Measurements from ENCODE around the gene DGKZ. TPM values are rescaled to one million over a fixed set of nuclear protein-coding genes. Genes with fewer than 3 reads are reported as not detected.

The DGKZ gene
- polyA plus RNA-seq, 10 donors = 47.7 to 68.1 (median 57.1) TPM

DNA sequence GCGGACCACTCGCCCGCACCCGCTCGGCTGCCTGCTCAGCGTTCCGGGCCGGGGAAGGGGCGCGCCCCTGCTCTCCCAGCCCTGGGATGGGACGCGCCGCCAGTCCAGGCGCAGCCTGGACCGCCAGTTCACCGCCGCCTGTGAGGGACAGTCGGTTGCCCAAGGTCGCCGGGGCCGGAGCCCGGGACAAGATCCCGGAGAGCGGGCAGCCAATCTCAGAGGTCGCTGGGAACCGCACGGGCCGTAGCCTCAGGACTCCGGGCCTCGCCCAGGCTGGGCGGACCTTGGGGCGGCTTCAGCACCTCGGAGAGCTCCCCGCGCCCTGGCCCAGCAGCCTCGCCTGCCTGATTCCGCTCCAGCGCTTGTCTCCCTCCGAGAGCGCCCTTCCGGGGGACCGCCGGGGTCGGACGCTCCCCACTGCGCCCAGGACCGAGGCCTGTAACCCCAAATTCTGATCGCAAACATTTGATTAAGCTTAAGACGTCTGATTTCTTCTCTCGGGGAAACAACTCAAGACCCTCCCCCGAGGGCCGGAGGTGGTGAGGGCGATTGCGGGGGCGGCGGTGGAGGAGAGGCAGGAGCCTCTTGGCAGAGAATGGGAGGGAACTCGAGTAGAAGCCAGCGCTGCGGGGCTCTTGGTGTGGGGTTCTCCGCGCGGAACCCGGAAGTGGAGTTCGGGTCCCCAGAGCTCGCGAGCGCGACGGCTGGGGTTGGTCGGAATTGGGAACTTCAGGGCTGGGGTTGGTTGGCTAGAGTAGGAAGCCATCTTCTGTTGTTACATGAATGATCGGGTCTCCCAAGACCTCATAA lies 45.4 kb downstream of the DGKZ start:
- DNase-seq = peak; percentile 77 to 95 (median 91)

DNA sequence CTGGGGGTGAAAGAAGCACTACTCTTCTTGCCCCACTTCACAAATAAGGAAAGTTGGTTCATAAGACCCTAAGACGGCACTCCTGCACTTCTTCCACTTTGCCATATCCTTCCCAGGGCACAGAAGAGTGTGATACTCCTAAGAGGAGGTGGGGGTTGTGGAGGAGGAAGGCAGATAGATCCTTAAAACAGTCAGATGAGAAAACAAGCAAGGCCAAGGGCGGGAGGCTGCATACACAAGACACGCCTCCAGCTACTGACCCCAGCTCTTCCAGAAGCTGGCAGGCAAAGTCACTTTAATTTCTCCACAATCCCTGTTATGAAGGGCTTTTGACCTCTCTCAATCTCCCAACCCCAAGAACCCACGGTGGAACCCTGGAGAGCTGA lies 46.0 kb downstream of the DGKZ start:
- no peak for DNase-seq

DNA sequence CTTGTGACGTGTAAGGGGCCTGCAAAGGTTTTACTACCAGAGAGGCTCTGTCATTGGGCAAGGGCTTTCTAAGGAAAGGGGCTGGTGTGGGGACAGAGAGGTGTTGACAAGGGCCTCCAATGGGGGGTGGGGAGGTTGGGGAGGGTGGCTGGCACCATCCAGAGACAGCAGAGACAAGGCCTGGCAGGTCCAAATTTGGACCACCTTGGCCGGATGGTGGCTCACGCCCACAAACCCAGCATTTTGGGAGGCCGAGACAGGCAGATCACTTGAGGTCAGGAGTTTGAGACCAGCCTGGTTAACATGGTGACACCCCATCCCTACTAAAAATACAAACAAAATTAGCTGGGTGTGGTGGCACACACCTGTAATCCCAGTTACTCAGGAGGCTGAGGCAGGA lies 46.5 kb downstream of the DGKZ start:
- no peak for DNase-seq

DNA sequence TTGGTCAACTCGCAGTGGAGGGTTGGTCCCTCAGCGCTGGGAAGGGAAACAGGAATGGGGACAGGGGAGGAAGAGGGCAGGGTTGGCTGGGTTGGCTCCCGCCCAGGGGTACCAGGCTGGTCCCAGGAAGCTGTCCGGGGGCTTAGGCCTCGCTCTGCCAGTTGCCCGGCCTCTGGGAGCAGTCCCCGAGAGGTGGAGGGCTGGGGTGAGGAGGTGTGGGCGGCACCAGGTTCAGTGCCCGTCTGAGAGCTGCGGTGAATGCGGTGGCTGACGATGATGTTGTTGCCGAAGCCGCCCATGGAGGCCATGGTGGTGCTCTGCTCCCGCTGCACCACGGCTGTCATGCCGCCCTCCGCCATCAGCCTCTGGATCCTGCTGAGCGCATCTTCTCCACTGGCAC lies 50.3 kb downstream of the DGKZ start:
- DNase-seq = no peak

DNA sequence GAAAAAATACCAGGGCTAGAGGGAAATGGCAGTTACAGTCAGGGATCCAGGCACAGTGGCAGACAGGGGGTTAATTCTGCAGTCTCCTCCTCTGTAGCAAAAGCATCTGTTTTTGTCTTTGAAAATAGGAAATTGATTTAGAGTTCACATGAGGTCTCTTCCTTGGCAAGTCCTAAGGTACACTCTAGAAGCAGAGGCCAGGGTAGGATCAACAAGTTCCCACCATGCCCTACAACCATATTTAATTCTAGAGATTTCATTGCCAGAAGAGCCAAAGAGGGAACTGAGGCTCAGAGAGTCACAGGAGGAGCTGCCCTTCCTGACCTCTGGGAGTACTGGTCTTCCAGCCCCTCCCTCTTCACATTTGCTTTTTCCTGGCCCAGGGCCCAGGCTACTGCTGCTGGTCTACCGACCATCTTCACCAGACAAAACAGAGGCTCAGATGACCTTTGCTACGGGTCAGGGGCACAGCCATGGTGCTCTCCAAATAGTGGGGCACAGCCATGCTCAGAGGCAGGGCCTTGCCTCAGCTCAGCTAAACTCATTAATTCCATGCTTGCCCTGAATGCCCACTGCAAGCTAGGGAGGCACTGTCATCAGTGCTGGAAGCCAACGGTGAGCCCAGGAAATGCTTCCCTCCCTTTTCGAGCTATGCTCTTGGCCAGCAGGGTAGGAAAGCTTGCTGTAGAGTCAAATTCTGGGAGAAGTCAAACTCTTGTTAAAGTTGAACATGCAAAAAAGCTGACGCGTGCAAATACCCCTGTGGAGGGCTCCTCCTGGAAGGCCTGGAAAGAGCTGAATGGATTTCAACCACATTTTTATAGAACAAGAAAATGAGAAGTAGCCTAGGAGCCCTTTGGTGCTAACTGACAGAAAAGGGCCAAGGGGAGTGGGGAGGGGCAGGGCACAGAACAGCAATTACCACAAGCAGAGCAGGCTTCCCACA lies 56.0 kb downstream of the DGKZ start:
- peak in 1 of 3 donors; percentile 32 for DNase-seq

DNA sequence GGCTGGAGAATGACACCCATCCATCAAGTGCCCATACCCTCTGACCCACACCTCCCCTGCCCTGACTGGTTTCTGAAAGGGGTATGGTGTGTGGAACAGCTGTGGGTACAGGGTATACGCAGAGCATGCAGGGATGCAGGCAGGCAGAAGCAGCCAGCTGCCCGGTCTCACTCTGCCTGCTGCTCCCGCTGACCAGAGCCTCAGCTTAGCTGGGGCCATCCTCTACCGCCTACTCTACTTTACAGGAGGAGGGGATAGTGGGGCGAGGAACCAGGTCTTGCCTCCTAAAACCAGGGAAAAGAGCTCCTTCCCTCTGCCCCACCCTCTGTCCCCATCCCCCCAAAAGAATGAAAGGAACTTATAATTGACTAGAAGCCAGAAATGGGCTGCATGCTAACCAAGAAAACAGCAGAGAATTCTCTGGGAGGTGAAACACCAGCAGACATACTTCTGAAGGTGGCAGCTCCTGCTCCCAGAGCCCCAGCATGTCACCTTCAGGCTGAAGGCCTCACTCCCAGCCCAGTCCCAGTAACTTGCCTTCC lies 57.3 kb downstream of the DGKZ start:
- no peak for DNase-seq

DNA sequence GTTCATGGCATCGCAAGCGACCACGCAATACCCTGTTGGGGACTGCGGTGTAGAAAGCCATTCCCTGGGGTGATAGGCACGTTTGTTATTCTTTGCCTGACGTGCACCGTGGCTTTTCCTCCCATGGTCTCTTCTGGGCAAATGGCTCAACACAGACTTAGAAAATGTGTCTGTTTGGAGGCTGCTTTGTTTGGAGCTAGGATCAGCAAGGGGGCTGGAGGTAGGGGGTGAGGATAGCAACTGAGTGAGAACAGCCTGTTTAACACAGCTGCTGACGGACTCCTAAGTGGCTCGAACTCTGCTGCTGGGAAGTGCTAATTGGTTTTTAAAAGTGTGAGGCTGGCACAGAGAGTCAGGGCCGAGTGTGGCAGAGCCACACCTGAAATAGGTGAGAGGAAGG lies 60.4 kb downstream of the DGKZ start:
- no peak for DNase-seq

DNA sequence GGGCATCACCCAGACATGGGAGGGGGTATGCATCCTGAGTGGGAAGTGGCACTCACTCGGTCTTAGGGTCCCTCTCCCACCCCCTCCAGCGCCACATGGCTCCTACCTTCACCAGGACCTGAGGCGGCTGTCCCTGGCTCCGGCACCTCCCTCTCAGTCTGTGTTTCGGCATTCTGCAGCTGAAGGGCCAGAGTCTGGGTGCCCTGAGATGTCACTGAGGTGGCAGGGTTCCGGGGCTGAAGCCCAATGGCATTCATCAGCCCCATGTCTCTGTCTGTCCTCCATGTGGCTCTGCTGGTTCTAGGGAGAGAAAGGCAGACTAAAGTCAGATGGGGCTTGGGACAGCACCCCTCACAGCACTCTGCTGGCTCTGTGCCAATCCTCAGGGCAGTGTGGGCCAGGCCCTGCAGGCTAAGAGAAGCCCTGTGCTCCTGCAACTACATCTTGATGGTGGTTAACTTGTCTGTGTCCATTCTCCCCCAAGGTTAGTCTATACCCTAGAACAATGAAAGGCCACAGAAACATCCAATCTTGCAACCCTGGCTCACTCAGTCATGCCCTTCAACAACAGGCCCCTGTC lies 61.2 kb downstream of the DGKZ start:
- no peak for DNase-seq

DNA sequence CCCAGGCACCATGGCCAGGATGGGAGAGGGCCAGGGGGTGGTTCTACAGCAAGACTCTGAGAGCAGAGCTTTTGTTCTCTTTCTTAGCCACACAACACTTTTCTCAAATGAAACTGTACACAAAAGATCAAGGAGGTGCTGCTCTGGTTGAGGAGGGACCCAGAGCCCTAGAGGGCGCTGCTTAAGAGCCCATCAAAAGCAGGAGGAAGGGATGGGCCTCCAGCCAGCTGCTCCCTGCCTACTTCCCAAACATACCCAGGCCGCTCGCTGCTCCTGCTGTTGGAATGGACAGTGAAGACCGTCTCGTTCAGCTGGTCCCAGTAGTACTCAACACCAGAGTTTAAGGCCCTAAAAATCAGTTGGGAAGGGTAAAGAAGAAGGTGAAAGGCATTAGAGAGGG lies 62.8 kb downstream of the DGKZ start:
- no peak for DNase-seq

DNA sequence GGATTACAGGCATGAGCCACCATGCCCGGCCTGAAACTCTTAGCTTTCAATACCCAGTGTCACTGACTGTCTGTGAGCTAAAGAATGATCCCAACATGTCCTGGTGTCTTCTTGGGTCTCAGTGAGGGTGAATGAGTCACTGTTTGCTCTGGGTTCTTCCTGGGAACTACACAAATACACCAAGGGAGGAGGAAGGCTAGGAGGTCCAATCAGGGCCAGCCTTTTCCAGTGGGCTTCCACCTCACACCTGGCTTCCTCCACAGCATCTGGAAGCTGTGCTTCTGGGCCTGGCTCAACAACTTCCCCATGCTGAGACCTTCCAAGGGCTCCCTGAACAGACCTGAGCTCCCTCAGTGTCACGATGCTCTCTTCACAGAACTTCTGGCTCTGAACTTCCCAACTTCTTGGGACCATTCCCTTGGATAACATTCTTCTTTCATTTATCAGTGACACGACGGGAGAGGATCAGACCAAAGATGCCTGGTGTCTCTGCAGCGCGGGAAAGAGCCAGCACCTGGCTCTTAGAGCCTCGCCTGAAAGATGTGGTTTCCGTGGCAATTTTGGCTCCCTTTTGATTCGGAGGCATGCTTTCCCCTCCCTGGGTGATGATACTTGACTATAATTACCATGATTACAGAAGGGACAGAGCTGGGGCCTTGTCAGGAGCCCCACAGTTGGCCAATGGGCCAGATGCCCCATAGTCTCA lies 66.7 kb downstream of the DGKZ start:
- no peak for DNase-seq

DNA sequence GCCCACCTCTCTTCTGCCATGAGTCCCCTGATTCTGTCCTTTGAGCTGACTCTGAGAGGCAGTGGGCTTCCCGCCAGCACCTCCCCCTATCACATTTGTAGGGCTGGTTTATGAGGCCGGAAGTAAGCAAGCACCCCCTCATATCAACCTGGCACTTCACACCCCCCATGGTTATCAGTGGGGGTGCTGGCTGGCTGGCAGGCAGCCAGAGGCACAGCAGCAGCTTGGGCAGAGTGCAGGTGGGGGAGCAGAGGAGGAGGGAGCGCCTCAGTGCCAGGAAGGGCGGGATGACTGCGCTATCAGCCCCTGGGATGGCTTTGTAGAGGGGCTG lies 67.2 kb downstream of the DGKZ start:
- no peak for DNase-seq

DNA sequence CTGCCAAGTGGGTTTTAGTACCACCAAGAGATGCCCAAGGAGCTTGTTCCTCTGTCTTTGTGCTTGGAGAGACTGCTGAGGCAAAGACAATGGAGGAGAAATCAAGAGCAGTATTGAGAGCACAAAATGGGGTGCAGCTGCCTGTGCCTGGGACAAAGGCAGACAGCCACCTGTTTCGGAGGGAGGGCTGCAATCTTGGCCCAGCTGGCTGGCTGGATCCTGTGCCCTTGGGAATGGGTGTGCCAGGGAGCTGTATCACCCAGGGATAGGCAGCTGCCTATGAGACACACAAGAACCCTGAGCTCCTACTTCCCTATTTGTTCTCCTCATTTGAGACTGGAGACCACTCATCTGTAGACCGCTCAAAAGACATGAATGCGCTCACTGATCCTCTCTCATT lies 67.6 kb downstream of the DGKZ start:
- DNase-seq = no peak

DNA sequence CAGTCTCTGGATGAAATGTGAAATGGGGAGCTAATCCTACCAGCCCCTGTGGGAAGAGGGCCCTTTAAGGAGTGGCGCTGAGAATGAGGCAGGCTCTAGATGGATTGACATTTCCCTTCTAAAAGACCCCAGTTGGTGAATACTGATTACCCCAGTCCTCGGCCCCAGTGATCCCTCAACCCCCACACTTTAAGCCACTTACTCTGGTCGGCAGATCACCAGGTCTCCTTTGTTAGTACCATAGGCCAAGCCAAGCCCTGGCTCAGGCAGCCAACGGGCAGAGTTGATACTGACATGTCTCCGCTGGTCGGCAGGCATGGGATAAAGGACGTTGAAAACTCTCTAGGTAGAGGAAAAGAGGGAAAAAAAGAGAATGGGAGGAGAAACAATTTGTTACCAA lies 70.4 kb downstream of the DGKZ start:
- no peak for DNase-seq

DNA sequence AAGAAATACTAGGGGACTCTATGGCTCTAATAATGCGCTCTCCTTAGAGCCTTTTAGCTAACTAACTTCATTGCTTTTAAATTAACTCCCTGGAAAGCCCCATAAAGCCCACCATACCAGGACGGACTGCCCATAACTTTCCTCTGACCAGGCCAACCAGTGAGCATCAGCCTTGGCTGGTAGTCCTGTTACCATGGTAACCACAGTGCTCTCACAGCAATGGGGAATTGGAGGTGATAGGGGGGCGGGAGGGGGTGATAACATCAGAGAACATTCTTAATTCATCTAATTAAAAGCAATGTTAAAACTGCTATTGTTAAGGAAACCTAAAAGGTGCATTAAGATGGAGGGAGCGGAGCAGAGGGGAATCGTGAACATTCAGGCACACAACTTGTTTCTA lies 71.5 kb downstream of the DGKZ start:
- DNase-seq = no peak

DNA sequence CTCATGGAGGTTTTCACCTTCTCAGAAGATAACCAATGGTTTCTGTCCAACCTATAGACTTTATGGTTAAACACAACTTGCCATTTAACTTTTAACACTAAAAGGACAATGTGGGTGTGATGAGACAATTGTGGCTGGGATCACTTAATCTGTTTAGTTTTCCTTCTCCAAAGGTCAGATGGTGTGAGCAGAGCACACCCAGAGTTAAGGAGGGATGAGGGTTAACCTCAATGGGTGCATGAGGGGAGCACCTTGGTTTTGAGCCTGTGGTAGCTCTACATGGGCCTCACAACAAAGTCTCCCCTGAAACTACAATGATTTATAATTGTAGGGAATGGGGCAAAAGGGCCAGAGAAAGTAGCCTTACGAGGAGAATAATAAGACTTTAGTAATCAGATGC lies 73.2 kb downstream of the DGKZ start:
- no peak for DNase-seq

DNA sequence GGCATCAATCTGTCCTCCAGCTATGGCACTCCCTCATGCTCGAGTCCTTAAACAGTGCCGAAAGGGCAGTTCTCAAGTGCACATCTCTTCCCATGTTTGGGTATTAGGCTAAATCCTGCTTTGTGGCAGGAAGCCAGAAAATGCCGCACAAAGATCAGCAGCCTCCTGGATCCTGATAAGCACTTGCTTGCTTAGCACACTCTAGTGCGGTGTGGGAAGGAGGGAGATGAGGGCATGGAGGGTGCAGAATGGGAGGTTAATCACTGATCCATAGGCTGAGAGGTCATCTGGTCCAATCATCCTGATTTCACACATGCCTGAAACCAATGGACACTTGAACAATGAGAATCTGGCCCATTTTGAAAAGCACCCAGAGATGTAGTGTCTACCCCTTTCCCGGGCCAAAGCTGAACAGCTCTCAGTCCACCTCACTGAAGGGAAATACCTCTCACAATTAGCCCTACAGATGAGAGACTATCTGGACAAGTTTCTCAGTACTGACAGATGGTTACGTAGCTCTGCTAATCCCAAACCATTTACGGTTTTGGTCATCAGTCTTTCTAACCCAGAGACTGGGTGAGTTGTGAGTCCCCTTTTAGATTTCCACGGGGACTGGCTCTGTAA lies 74.1 kb downstream of the DGKZ start:
- no peak for DNase-seq

DNA sequence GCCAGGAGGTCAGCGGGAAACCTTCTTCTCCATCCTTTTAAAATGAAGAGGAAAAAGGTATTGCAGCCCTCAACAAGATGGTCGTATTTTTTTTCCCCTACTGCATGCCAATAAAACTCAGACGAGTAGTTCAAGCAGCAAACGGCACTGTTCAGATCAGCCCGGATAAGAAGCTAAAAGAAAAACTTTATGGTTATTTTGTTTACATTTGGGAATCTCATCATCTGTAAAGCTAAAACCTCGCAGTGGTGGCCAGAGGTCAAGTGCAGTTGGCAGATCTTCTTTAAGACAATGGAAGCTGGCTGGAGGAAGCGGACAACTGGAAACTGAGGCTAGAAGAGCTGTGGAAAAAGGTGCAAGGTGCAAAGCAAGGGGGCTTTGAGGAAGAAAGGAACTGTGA lies 75.3 kb downstream of the DGKZ start:
- DNase-seq = no peak

DNA sequence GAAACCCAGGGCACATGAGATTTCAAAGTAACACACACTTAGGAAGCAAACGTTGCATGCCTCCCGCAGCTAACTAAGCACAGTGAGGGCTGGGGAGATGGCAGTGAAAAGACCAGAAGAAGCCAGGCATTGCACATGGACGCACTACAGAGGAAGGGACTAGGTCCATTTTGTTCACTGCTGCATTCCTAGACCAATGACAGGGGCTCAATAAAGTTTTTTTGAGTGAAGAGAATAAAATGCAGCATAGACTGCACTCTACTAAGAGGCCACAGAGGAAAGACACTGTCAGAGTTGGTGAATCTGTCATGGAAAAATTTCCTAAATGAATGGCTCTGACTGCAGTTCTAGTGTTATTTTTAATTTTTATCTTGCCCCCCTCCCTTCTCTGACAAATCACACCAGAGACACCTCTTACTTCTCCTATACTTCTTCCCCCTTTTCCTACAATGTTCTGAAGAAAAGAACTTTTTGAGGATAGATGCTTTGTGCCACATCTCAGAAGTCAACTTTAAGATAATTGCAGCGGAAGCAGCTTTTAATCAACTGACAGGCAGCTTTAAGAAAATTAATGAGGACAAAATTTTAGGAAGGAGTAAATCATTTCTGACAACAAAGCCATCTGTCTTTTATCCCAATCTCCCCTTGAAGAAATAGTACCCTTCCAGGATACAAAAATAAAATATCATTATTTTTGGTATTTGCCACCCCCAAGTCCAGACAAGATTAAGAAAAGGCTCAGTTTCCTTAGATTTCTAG lies 79.1 kb downstream of the DGKZ start:
- DNase-seq = no peak

DNA sequence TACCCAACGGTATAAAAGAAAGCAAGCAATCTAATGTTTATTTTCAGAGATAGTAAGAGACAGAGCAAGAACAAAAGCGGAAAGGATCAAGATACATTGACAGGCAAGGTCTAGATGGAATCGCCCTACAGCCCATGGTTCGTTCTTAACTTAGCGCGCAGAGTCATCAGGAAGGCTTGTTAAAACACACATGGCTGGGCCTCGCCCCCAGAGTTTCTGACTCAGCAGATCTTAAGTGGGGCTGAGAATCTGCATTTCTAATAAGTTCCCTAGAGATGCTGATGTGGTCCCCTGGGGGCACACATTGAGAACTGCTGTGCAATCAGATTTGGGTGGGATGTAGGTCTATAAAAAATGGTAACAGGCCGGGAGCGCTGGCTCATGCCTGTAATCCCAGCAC lies 80.1 kb downstream of the DGKZ start:
- no peak for DNase-seq

DNA sequence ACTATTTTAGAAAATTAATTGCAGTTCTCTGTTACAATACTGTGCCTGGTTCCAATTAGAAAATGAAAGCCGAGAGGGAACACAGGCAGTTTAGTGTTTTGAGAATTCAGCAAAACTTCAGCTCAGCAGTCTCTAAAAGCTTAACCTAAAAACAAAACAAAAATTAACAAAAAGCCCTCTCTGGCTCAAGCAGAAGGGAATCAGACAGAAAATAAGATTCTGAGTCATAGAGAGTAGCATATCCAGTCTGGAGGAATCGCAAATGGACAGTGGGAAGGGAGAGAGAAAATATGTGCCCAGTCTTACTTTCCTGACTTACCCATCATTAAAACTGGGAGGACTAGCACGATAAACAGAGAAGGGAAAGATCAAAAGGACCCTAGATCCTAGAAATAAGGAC lies 82.5 kb downstream of the DGKZ start:
- DNase-seq = no peak

All from muscle of back (tissue), 11 donors.